Measurements from ENCODE around the gene NEK7.

Gene NEK7

DNA sequence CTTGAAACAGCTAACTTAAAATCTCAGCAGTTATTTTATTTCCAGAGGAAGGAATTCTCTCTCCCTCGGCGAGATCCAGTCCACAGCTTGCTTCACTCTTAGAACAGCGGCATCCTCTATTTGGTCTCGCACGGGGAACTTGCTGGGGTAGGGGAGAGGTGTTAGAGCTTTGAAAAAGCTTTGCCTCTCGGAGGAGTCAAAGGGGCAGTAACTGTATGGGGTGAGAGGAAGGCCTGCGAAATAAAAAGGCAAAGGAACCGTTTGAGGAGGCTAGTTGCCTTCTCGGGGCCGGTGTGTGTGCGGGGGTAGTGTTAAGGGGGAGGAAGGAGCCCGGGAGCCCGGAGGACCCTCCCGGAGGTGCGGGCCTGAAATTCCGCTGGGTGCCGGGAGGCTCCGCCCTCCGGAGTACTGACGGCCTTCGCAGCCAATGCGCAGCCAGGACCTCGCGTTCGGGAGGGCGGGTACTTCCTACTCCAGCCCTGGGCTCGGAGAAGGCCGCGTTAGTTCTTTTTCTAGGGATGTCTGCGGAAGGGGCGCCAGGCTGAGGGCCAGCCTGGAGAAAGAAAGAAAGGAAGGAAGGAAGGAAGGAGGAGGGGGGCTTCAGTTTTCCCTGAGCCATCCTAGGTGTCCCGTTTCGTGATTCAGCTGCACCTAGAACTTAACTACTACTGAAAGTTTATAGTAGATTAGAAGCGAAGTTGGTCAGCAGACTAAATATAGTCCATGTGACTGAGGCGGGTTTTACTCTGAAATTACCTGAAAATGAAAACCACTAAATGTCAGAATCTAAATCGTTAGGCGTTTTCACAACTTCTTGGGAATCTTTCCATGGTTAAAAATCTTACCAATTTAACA lies 2.2 kb downstream of the NEK7 start:
- Histone ChIP-seq H3K23ac (ENCODE audit: low read length in 2 of 2) (no peak overlapping the region), H3K18ac (ENCODE audit: low read depth in 1 of 2, low read length in 2 of 2) (peak overlapping the region; percentile 23 to 82), H2BK120ac (ENCODE audit: low read depth, low read length) (no peak overlapping the region), H3K9ac (ENCODE audit: low read length) (peak overlapping the region; percentile 94), H2BK12ac (ENCODE audit: low read length in 2 of 2) (no peak overlapping the region), H3K4ac (ENCODE audit: low read depth in 1 of 2, low read length in 2 of 2) (peak overlapping the region in 1 of 2 experiments; percentile 85), H2BK15ac (ENCODE audit: low read depth, poor library complexity, severe bottlenecking) (no peak overlapping the region), H4K8ac (ENCODE audit: low read length) (peak overlapping the region; percentile 21), H3K4me3 (ENCODE audit: insufficient read depth in 1 of 2, low read depth in 1 of 2, low read length in 2 of 2) (peak overlapping the region; percentile 54 to 92), H3K27me3 (ENCODE audit: control insufficient read depth in 1 of 2, insufficient read depth in 1 of 2, low read length in 2 of 2) (no peaks in the 10 kb centered on the region), H3K27ac (ENCODE audit: low read length, poor library complexity, severe bottlenecking) (peak overlapping the region; percentile 86), H2BK5ac (ENCODE audit: low read depth, low read length, poor library complexity, severe bottlenecking) (no peak overlapping the region), H4K91ac (ENCODE audit: low read length) (no peak overlapping the region), H3K14ac (ENCODE audit: low read length in 2 of 2) (no peak overlapping the region), H2AK5ac (ENCODE audit: low read length, severe bottlenecking) (no peak overlapping the region), H3K36me3 (ENCODE audit: control insufficient read depth in 1 of 2, insufficient read depth in 2 of 2, low read depth in 1 of 2, low read length in 2 of 2) (no peaks in the 10 kb centered on the region), H3K4me1 (ENCODE audit: control insufficient read depth, insufficient read depth, low read depth, low read length) (peaks cover 2% of the 10 kb centered on the region), H3K9me3 (ENCODE audit: control insufficient read depth, low read length) (no peaks in the 10 kb centered on the region), H2AFZ (ENCODE audit: low read depth, low read length) (peak overlapping the region; percentile 36), H3K79me1 (replicated peaks; ENCODE audit: low read length, poor library complexity, severe bottlenecking) (peaks cover 1% of the 10 kb centered on the region), H3K4me2 (ENCODE audit: low read length, poor library complexity, severe bottlenecking) (peak overlapping the region; percentile 73)
- under 1% methylated on average over 34 of the region's 37 CpGs for WGBS
- DNase-seq: peak; percentile 91

- no peaks in the 10 kb centered on the region for H3K27me3 ChIP-seq (ENCODE audit: control insufficient read depth in 1 of 2, insufficient read depth in 1 of 2, low read length in 2 of 2)
- no peak overlapping the region for H2AFZ ChIP-seq (ENCODE audit: low read depth, low read length)
- H3K4me2 ChIP-seq (ENCODE audit: low read length, poor library complexity, severe bottlenecking): no peak overlapping the region
- no peak overlapping the region for H2BK12ac ChIP-seq (ENCODE audit: low read length in 2 of 2)
- H3K79me1 ChIP-seq (replicated peaks; ENCODE audit: low read length, poor library complexity, severe bottlenecking): peaks cover 6% of the 10 kb centered on the region
- H2AK5ac ChIP-seq (ENCODE audit: low read length, severe bottlenecking): no peak overlapping the region
- no peak overlapping the region for H4K8ac ChIP-seq (ENCODE audit: low read length)
- no peak for DNase-seq
- no peak overlapping the region for H3K4me3 ChIP-seq (ENCODE audit: insufficient read depth in 1 of 2, low read depth in 1 of 2, low read length in 2 of 2)
- 82% methylated on average over 6 of the region's 7 CpGs for WGBS
- no peaks in the 10 kb centered on the region for H3K9me3 ChIP-seq (ENCODE audit: control insufficient read depth, low read length)
- H3K9ac ChIP-seq (ENCODE audit: low read length): peak overlapping the region; percentile 94
- peaks cover 2% of the 10 kb centered on the region for H3K4me1 ChIP-seq (ENCODE audit: control insufficient read depth, insufficient read depth, low read depth, low read length)
- H3K4ac ChIP-seq (ENCODE audit: low read depth in 1 of 2, low read length in 2 of 2): no peak overlapping the region
- H2BK5ac ChIP-seq (ENCODE audit: low read depth, low read length, poor library complexity, severe bottlenecking): no peak overlapping the region
- H2BK120ac ChIP-seq (ENCODE audit: low read depth, low read length): no peak overlapping the region
- H3K27ac ChIP-seq (ENCODE audit: low read length, poor library complexity, severe bottlenecking): no peak overlapping the region
- H3K36me3 ChIP-seq (ENCODE audit: control insufficient read depth in 1 of 2, insufficient read depth in 2 of 2, low read depth in 1 of 2, low read length in 2 of 2): no peaks in the 10 kb centered on the region
- no peak overlapping the region for H3K18ac ChIP-seq (ENCODE audit: low read depth in 1 of 2, low read length in 2 of 2)
- no peak overlapping the region for H2BK15ac ChIP-seq (ENCODE audit: low read depth, poor library complexity, severe bottlenecking)
- no peak overlapping the region for H4K91ac ChIP-seq (ENCODE audit: low read length)
- no peak overlapping the region for H3K23ac ChIP-seq (ENCODE audit: low read length in 2 of 2)
- H3K14ac ChIP-seq (ENCODE audit: low read length in 2 of 2): no peak overlapping the region
These were observed 3.4 kb downstream of the NEK7 start for GRCh38 chr1:198160222-198160621.

- Histone ChIP-seq H3K9me3 (ENCODE audit: control insufficient read depth, low read length) (no peaks in the 10 kb centered on the region), H3K4me3 (ENCODE audit: insufficient read depth in 1 of 2, low read depth in 1 of 2, low read length in 2 of 2) (no peak overlapping the region), H2BK5ac (ENCODE audit: low read depth, low read length, poor library complexity, severe bottlenecking) (no peak overlapping the region), H3K9ac (ENCODE audit: low read length) (peak overlapping the region; percentile 94), H3K4ac (ENCODE audit: low read depth in 1 of 2, low read length in 2 of 2) (no peak overlapping the region), H4K8ac (ENCODE audit: low read length) (no peak overlapping the region), H3K27ac (ENCODE audit: low read length, poor library complexity, severe bottlenecking) (no peak overlapping the region), H2AK5ac (ENCODE audit: low read length, severe bottlenecking) (no peak overlapping the region), H3K23ac (ENCODE audit: low read length in 2 of 2) (no peak overlapping the region), H2BK120ac (ENCODE audit: low read depth, low read length) (no peak overlapping the region), H3K79me1 (replicated peaks; ENCODE audit: low read length, poor library complexity, severe bottlenecking) (peaks cover 10% of the 10 kb centered on the region), H3K36me3 (ENCODE audit: control insufficient read depth in 1 of 2, insufficient read depth in 2 of 2, low read depth in 1 of 2, low read length in 2 of 2) (no peaks in the 10 kb centered on the region), H3K4me1 (ENCODE audit: control insufficient read depth, insufficient read depth, low read depth, low read length) (no peaks in the 10 kb centered on the region), H2BK12ac (ENCODE audit: low read length in 2 of 2) (no peak overlapping the region), H3K14ac (ENCODE audit: low read length in 2 of 2) (no peak overlapping the region), H3K4me2 (ENCODE audit: low read length, poor library complexity, severe bottlenecking) (no peak overlapping the region), H2BK15ac (ENCODE audit: low read depth, poor library complexity, severe bottlenecking) (no peak overlapping the region), H3K18ac (ENCODE audit: low read depth in 1 of 2, low read length in 2 of 2) (no peak overlapping the region), H2AFZ (ENCODE audit: low read depth, low read length) (no peak overlapping the region), H3K27me3 (ENCODE audit: control insufficient read depth in 1 of 2, insufficient read depth in 1 of 2, low read length in 2 of 2) (no peaks in the 10 kb centered on the region), H4K91ac (ENCODE audit: low read length) (no peak overlapping the region)
- 99% methylated on average over 4 of the region's 4 CpGs for WGBS
- DNase-seq: no peak
These were observed 4.3 kb downstream of the NEK7 start for GRCh38 chr1:198160946-198161614.

DNA sequence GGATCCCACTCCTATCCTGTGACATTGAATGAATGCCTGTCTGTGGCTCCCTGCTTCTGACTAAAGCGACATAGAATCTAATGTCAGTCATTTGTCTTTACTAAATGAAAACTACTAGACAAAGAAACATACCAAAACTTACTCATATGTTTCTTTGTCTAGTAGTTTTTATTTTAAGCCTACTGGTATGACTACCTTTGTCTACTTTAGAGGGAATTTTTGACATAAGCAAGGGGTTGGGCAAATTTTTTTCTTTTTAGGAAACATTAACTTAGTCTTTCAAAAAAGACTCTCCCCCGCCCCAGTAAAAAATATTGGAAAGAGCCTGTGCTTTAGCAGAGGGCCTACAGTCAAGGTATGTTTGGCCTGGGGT lies 4.9 kb downstream of the NEK7 start:
- H3K14ac ChIP-seq (ENCODE audit: low read length in 2 of 2): no peak overlapping the region
- H3K4me2 ChIP-seq (ENCODE audit: low read length, poor library complexity, severe bottlenecking): no peak overlapping the region
- no peaks in the 10 kb centered on the region for H3K36me3 ChIP-seq (ENCODE audit: control insufficient read depth in 1 of 2, insufficient read depth in 2 of 2, low read depth in 1 of 2, low read length in 2 of 2)
- H3K27me3 ChIP-seq (ENCODE audit: control insufficient read depth in 1 of 2, insufficient read depth in 1 of 2, low read length in 2 of 2): no peaks in the 10 kb centered on the region
- no peak overlapping the region for H3K23ac ChIP-seq (ENCODE audit: low read length in 2 of 2)
- H2AK5ac ChIP-seq (ENCODE audit: low read length, severe bottlenecking): no peak overlapping the region
- no peak overlapping the region for H2BK120ac ChIP-seq (ENCODE audit: low read depth, low read length)
- no peak overlapping the region for H2BK5ac ChIP-seq (ENCODE audit: low read depth, low read length, poor library complexity, severe bottlenecking)
- 100% methylated on average over 2 of the region's 2 CpGs for WGBS
- no peak overlapping the region for H4K91ac ChIP-seq (ENCODE audit: low read length)
- H4K8ac ChIP-seq (ENCODE audit: low read length): no peak overlapping the region
- H3K9ac ChIP-seq (ENCODE audit: low read length): no peak overlapping the region
- H3K4me1 ChIP-seq (ENCODE audit: control insufficient read depth, insufficient read depth, low read depth, low read length): no peaks in the 10 kb centered on the region
- H3K4me3 ChIP-seq (ENCODE audit: insufficient read depth in 1 of 2, low read depth in 1 of 2, low read length in 2 of 2): no peak overlapping the region
- H2BK15ac ChIP-seq (ENCODE audit: low read depth, poor library complexity, severe bottlenecking): no peak overlapping the region
- H3K79me1 ChIP-seq (replicated peaks; ENCODE audit: low read length, poor library complexity, severe bottlenecking): peaks cover 14% of the 10 kb centered on the region
- H2AFZ ChIP-seq (ENCODE audit: low read depth, low read length): no peak overlapping the region
- H3K9me3 ChIP-seq (ENCODE audit: control insufficient read depth, low read length): no peaks in the 10 kb centered on the region
- H3K4ac ChIP-seq (ENCODE audit: low read depth in 1 of 2, low read length in 2 of 2): no peak overlapping the region
- H3K18ac ChIP-seq (ENCODE audit: low read depth in 1 of 2, low read length in 2 of 2): no peak overlapping the region
- no peak overlapping the region for H2BK12ac ChIP-seq (ENCODE audit: low read length in 2 of 2)
- DNase-seq: no peak
- H3K27ac ChIP-seq (ENCODE audit: low read length, poor library complexity, severe bottlenecking): no peak overlapping the region
